K562 (cell line): Measurements from ENCODE around the gene RNF217. TPM values are rescaled to one million over a fixed set of nuclear protein-coding genes. Genes with fewer than 3 reads are reported as not detected.

Experiments
- ATAC-seq: fragments of 200-7000 bp; cut with Tn5 transposase; 3 replicates; pipeline ENCODE4 v1.9.1; 2020; ENCODE audit warnings: moderate library complexity
- Bru-seq: library from RNA; stranded (reverse); fragments of 400-500 nt; gene quantifications from one replicate; lab custom pipeline; 2021; lab: Mats Ljungman, UMichigan
- BruChase-seq, 2 experiments: library from RNA; stranded (reverse); fragments of 400-500 nt; gene quantifications; one replicate each; lab custom pipeline; 2021; lab: Mats Ljungman, UMichigan
- BruUV-seq: library from RNA; stranded (reverse); fragments of 400-500 nt; replicated peaks from 2 replicates; lab custom pipeline; 2021; lab: Mats Ljungman, UMichigan
- CTCF ChIA-PET: fragments of 300-600 bp; formaldehyde crosslinking; extraction: SDS; loops from one replicate; lab custom pipeline; 2021; ENCODE audit warnings: low intra/inter-chr PET ratio; lab: Yijun Ruan, JAX
- POLR2A ChIA-PET: fragments of 300-600, 350-650 bp; sonication (Branson Sonifier 250); formaldehyde crosslinking; extraction: SDS; loops from one replicate; lab custom pipeline; 2021; ENCODE audit warnings: antibody characterized with exemption, inconsistent platforms; lab: Yijun Ruan, JAX
- DNase-seq, 4 experiments: peaks; one replicate each; pipeline versions ENCODE4 v3.0.0 to v3.0.0-alpha.2; 2011 to 2018; ENCODE audit warnings: low spot score in 3 of 4, mixed read lengths in 3 of 4; ENCODE audit errors: extremely low read depth in 1 of 4
- FAIRE-seq: peaks from 2 replicates; lab custom pipeline; 2011; peaks lifted over from hg19 to GRCh38; lab: Jason Lieb, UNC
- H2AFZ ChIP-seq: 2 replicates; pipeline ENCODE4 v1.6.0; 2011; ENCODE audit warnings: low read depth, low read length, control low read depth, inconsistent platforms
- H3K27ac ChIP-seq: fragments of 200-600 bp; 3 replicates; pipeline ENCODE4 v1.8.0; 2011; ENCODE audit warnings: low read depth, mild to moderate bottlenecking, control low read depth, inconsistent platforms, low read length, moderate library complexity, mixed read lengths; ENCODE audit errors: extremely low read depth
- H3K27me3 ChIP-seq, 2 experiments: fragments of 300-600 bp in 1 of 2; 2 replicates in 1 of 2; 3 replicates in 1 of 2; pipeline versions ENCODE4 v1.6.0 to v1.8.0; 2011; ENCODE audit warnings: inconsistent platforms in 2 of 2, low read length in 2 of 2, mild to moderate bottlenecking in 1 of 2, mixed read lengths in 1 of 2, moderate library complexity in 1 of 2; ENCODE audit not compliant: control insufficient read depth in 2 of 2, insufficient read depth in 2 of 2
- H3K36me3 ChIP-seq: fragments of 300-600 bp; 3 replicates; pipeline ENCODE4 v1.8.0; 2011; ENCODE audit warnings: mild to moderate bottlenecking, low read length, inconsistent platforms; ENCODE audit not compliant: control insufficient read depth, insufficient read depth
- H3K4me1 ChIP-seq, 2 experiments: fragments of 200-600 bp in 1 of 2; replicated peaks in 1 of 2; 2 replicates in 1 of 2; 3 replicates in 1 of 2; pipeline versions ENCODE4 v1.5.1 to v1.8.0; 2011; ENCODE audit warnings: inconsistent platforms in 2 of 2, low read length in 2 of 2, mild to moderate bottlenecking in 1 of 2, mixed read lengths in 1 of 2, moderate library complexity in 1 of 2; ENCODE audit not compliant: control insufficient read depth in 2 of 2, insufficient read depth in 2 of 2
- H3K4me2 ChIP-seq: 2 replicates; pipeline ENCODE4 v1.6.1; 2011; ENCODE audit warnings: low read length, control low read depth, inconsistent platforms, mixed read lengths; ENCODE audit not compliant: insufficient read depth
- H3K4me3 ChIP-seq: fragments of 200-600 bp; sonication (generic), shearing (Covaris generic); 2 replicates; pipeline ENCODE4 v1.5.1; 2016; ENCODE audit warnings: control low read depth, inconsistent platforms
- H3K79me2 ChIP-seq: fragments of 200-600 bp; 3 replicates; pipeline ENCODE4 v1.8.0; 2011; ENCODE audit warnings: low read length, inconsistent platforms; ENCODE audit not compliant: control insufficient read depth, insufficient read depth
- H3K9ac ChIP-seq, 2 experiments: 2 replicates each; pipeline versions ENCODE4 v1.6.0 to v1.6.1; 2011; ENCODE audit warnings: low read depth in 2 of 2, low read length in 2 of 2, control low read depth in 1 of 2, inconsistent platforms in 1 of 2, mild to moderate bottlenecking in 1 of 2, mixed read lengths in 1 of 2; ENCODE audit not compliant: insufficient read depth in 1 of 2
- H3K9me1 ChIP-seq: one replicate; pipeline ENCODE4 v1.6.0; 2011; ENCODE audit warnings: inconsistent platforms, mild to moderate bottlenecking, low read length, moderate library complexity; ENCODE audit not compliant: control insufficient read depth, insufficient read depth
- H3K9me3 ChIP-seq: replicated peaks from 2 replicates; pipeline ENCODE4 v1.5.1; 2011; ENCODE audit warnings: low read depth, low read length, inconsistent platforms; ENCODE audit not compliant: control insufficient read depth, insufficient read depth
- H4K20me1 ChIP-seq: replicated peaks from 2 replicates; pipeline ENCODE4 v1.6.1; 2011; ENCODE audit warnings: low read length, inconsistent platforms, mixed read lengths; ENCODE audit not compliant: control insufficient read depth, insufficient read depth
- BRF1 ChIP-seq: IDR thresholded peaks from 3 replicates; pipeline ENCODE4 v1.6.1; 2011; ENCODE audit warnings: borderline replicate concordance, mild to moderate bottlenecking; ENCODE audit not compliant: insufficient read length; ENCODE audit errors: extremely low read depth
- CTBP1 ChIP-seq: fragments of 450-650 bp; IDR thresholded peaks from 2 replicates; pipeline ENCODE4 v1.6.1; 2016; ENCODE audit warnings: borderline replicate concordance
- GMEB1 ChIP-seq: fragments of 250-450 bp; sonication (Bioruptor Pico); IDR thresholded peaks from 2 replicates; pipeline ENCODE4 v1.4.0; 2020; ENCODE audit warnings: mild to moderate bottlenecking
- HDAC8 ChIP-seq: fragments of 450-650 bp; IDR thresholded peaks from 2 replicates; pipeline ENCODE4 v1.6.1; 2016; ENCODE audit warnings: mild to moderate bottlenecking, missing genetic modification characterization, moderate library complexity, missing compliant biosample characterization
- LCOR ChIP-seq: sonication (generic); formaldehyde crosslinking; IDR thresholded peaks from 2 replicates; pipeline ENCODE4 v1.8.0; 2022; ENCODE audit warnings: mild to moderate bottlenecking, missing genetic modification reagents
- MEF2D ChIP-seq: conservative IDR thresholded peaks from 2 replicates; pipeline ENCODE4 v1.6.1; 2016; ENCODE audit warnings: low read depth, missing genetic modification characterization, missing compliant biosample characterization
- RBM22 ChIP-seq: fragments of 200-400 bp; formaldehyde crosslinking; IDR thresholded peaks from 2 replicates; pipeline ENCODE4 v1.6.1; 2018; ENCODE audit warnings: low read length, low read depth; ENCODE audit not compliant: poor library complexity, severe bottlenecking
- TRIM28 ChIP-seq: fragments of 450-650 bp; IDR thresholded peaks from 2 replicates; pipeline ENCODE4 v1.6.1; 2017
- ZFP91 ChIP-seq: sonication (generic); formaldehyde crosslinking; IDR thresholded peaks from 2 replicates; pipeline ENCODE4 v1.8.0; 2022; ENCODE audit warnings: mild to moderate bottlenecking, missing genetic modification reagents
- ZFPM2 ChIP-seq: fragments of 250-450 bp; sonication (Bioruptor Pico); IDR thresholded peaks from 2 replicates; pipeline ENCODE4 v1.5.1; 2022; ENCODE audit warnings: mild to moderate bottlenecking
- ZKSCAN8 ChIP-seq: fragments of 200-800 bp; sonication (Bioruptor generic); IDR thresholded peaks from 2 replicates; pipeline ENCODE4 v1.6.1; 2016; ENCODE audit warnings: missing genetic modification characterization, missing compliant biosample characterization
- ZNF41 ChIP-seq: fragments of 250-450 bp; sonication (Bioruptor Pico); conservative IDR thresholded peaks from 2 replicates; pipeline ENCODE4 v1.4.0; 2020; ENCODE audit warnings: mild to moderate bottlenecking
- ZNF79 ChIP-seq: fragments of 250-450 bp; sonication (Bioruptor Pico); IDR thresholded peaks from 2 replicates; pipeline ENCODE4 v1.4.0; 2020; ENCODE audit warnings: low read depth, mild to moderate bottlenecking, moderate library complexity
- WGBS: fragments of 100-300 bp; shearing (Covaris generic); methylation state at CpG from one replicate; pipeline ENCODE4 v1.1.6; 2016; ENCODE audit warnings: low coverage, mixed read lengths; ENCODE audit not compliant: insufficient coverage; ENCODE audit errors: missing lambda C conversion rate; 5-methylcytosine and 5-hydroxymethylcytosine counted together
- in situ Hi-C: fragments of 300-500 bp; cut with MboI; formaldehyde crosslinking; loops from 4 replicates; pipeline ENCODE4 v1.15.0; 2018; ENCODE audit warnings: inconsistent platforms, mixed read lengths
- intact Hi-C: fragments of 100-400 bp; cut with micrococcal nuclease; formaldehyde crosslinking; loops from 2 replicates; pipeline ENCODE4 v1.14.2; 2022
- long read RNA-seq, 3 experiments: library from polyadenylated mRNA in 2 of 3; library from RNA in 1 of 3; unstranded in 2 of 3; stranded (forward) in 1 of 3; transcript quantifications; one replicate each; pipeline ENCODE4 v2.0.0, GENCODE V29; 2019 to 2022
- polyA minus RNA-seq, 3 experiments: library from RNA; depleted of rRNA, polyadenylated mRNA; stranded (reverse); fragments of >200 nt; gene quantifications; 2 replicates each; pipeline ENCODE4 v1.2.3, GENCODE V29; 2011
- polyA plus RNA-seq, 8 experiments: library from polyadenylated mRNA; depleted of rRNA in 4 of 8; stranded (reverse) in 5 of 8; unstranded in 3 of 8; fragments of >200 nt; fragmentation: Nextera tagmentation in 2 of 8; fragmentation: Illumina TruSeq in 1 of 8; extraction: Ambion mirVana in 2 of 8; extraction: Trizol in 1 of 8; gene quantifications; 2 replicates each; pipeline versions ENCODE4 v1.2.1 to v1.2.3, GENCODE V29; 2011 to 2014; ENCODE audit warnings: inconsistent platforms in 1 of 8, missing spikeins in 1 of 8
- total RNA-seq, 7 experiments: library from RNA; depleted of rRNA in 6 of 7; stranded (reverse); fragments of >200 nt in 6 of 7; fragmentation: Illumina TruSeq in 2 of 7; extraction: Trizol in 2 of 7; gene quantifications; 2 replicates each; pipeline versions ENCODE4 v1.2.1 to v1.2.3, GENCODE V29; 2011 to 2021; ENCODE audit warnings: low replicate concordance in 1 of 7

Gene RNF217
- total RNA-seq (2011; cell fraction: chromatin; rRNA removed; ENCODE audit: low replicate concordance), result 38.7 and 108 TPM in 2 replicates
- total RNA-seq (2011; cell fraction: nucleolus; rRNA removed), result 21.5 and 25.4 TPM in 2 replicates
- total RNA-seq (2011; cell fraction: nucleoplasm; rRNA removed), result 49.3 and 95.0 TPM in 2 replicates
- 11.8 and 13.8 TPM in 2 replicates for total RNA-seq (2014; rRNA removed)
- total RNA-seq (2014; rRNA removed; fragmentation: Illumina TruSeq; extraction: Trizol), result 18.7 and 20.6 TPM in 2 replicates
- total RNA-seq (2015; rRNA removed; fragmentation: Illumina TruSeq; extraction: Trizol), result 14.4 TPM in 2 replicates
- total RNA-seq (2021), result 25.6 and 26.5 TPM in 2 replicates
- polyA plus RNA-seq (2011; rRNA removed), result 20.3 and 25.0 TPM in 2 replicates
- polyA plus RNA-seq (2011; cell fraction: cytosol; rRNA removed), result 5.9 and 15.0 TPM in 2 replicates
- 58.9 and 61.8 TPM in 2 replicates for polyA plus RNA-seq (2011; cell fraction: nucleus; rRNA removed)
- polyA plus RNA-seq (2012), result 5.7 and 11.9 TPM in 2 replicates
- 10.9 and 12.0 TPM in 2 replicates for polyA plus RNA-seq (2014; fragmentation: Illumina TruSeq; extraction: Trizol)
- 1 to 10 TPM; 2.9 to 4.0 TPM for polyA plus RNA-seq (2014; fragmentation: Nextera tagmentation; extraction: Ambion mirVana)
- 6.4 and 9.6 TPM in 2 replicates for polyA plus RNA-seq (2014; rRNA removed)
- polyA minus RNA-seq (2011; rRNA and poly(A)+ RNA removed), result 77.9 and 82.9 TPM in 2 replicates
- 30.2 and 36.7 TPM in 2 replicates for polyA minus RNA-seq (2011; cell fraction: cytosol; rRNA and poly(A)+ RNA removed)
- 49.7 and 70.3 TPM in 2 replicates for polyA minus RNA-seq (2011; cell fraction: nucleus; rRNA and poly(A)+ RNA removed)
- percentile 85 among the genes with signal in this experiment for Bru-seq, nascent RNA
- BruChase-seq, experiment 1, labeled RNA remaining after a 2-hour chase, result percentile 84 among the genes with signal in this experiment
- percentile 84 among the genes with signal in this experiment for BruChase-seq, experiment 2, labeled RNA remaining after a 6-hour chase
- long read RNA-seq, experiment 1, full-length matches to known transcripts, result 14 of 106 reads
- long read RNA-seq, experiment 1, partial matches to known transcripts, result 2 of 106 reads
- long read RNA-seq, experiment 1, other reads (novel, unspliced or antisense), result 90 of 106 reads
- long read RNA-seq, experiment 2, full-length matches to known transcripts, result 4 of 31 reads
- long read RNA-seq, experiment 2, partial matches to known transcripts, result 1 of 31 reads
- long read RNA-seq, experiment 2, other reads (novel, unspliced or antisense), result 26 of 31 reads
- long read RNA-seq, experiment 3, full-length matches to known transcripts, result 1 of 1 reads
- long read RNA-seq, experiment 3, partial matches to known transcripts, result 0 of 1 reads
- long read RNA-seq, experiment 3, other reads (novel, unspliced or antisense), result 0 of 1 reads

DNA sequence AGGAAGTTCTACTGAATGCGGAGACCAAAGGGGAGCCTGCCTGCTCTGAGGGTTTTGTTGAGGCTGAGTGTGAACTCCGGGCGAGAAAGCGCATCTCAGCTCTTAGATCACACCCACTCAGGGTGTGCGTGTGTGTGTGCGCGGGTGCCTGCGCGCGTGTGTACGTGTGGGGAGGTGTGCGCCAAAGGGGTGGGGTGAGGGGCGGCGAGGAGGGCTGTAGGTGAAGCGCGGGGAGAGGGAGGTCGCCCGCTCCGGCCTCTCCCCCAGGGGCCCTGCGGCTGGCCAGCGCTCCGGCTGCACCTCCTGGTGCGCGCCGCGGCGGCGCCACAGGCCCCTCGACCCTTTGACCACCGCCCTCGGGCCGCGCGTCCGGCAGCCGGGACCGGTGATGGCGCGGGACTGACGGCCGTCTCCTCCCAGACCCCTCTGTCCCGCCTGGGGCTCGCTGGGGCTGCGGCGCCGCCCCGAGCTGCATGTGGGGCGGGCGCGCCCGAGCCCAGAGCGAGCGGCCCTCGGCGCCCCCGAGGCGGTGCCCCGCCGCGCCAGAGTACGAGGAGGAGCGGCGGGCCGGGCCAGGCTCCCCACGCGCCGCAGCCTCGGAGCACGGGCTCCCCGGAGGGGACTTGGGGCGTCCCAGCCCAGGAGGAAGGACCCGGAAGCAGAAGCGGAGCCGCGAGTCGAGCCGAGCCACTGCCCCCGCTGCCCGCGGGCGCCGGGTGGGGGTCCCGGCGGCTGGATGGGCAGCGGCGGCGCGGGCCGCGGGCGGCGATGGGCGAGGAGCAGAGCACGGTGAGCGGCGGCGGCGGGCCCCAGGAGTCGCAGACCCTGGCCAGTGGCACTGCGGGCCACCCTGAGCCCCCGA lies at the start of gene RNF217:
TSS of gene RNF217 (plus strand) at position 661 of the 862 bp plus-strand sequence. CDS start at position 769, 108 bp downstream.
- Histone ChIP-seq H3K36me3 (peaks cover 13% of the 10 kb centered on the region), H3K27ac (peak within 1 kb of the TSS; percentile 84), H3K9me3 (no peaks in the 10 kb centered on the region), H3K4me2 (peak within 1 kb of the TSS; percentile 93), H2AFZ (peak within 1 kb of the TSS; percentile 81), H3K9ac (peak within 1 kb of the TSS; percentile 89 to 97), H3K4me3 (peak within 1 kb of the TSS; percentile 75), H3K79me2 (peaks cover 64% of the 10 kb centered on the region), H4K20me1 (no peaks in the 10 kb centered on the region), H3K27me3 (no peaks in the 10 kb centered on the region), H3K4me1 (peaks cover 16 to 23% of the 10 kb centered on the region in 2 experiments), H3K9me1 (no peaks in the 10 kb centered on the region)
- peak; percentile 82 to 86 (median 84) for DNase-seq
- BruUV-seq, result no TSS peak
- ChIA-PET CTCF (no interaction called here), POLR2A (interaction anchor here (0.6 to 1.5 kb wide), 5 partner anchors 10 to 230 kb away, joined by 3 to 6 read pairs (median 4); no protein-coding TSS in a partner anchor)
- in situ Hi-C loops (no loop called here), intact Hi-C loops (loop anchor here (2.0 to 10.0 kb wide), 4 partner anchors 91 to 823 kb away; partner anchors contain the start of genes HDDC2 and TPD52L1)
- peak; percentile 74 for ATAC-seq
- WGBS, result 0% methylated on average over 42 of the region's 101 CpGs
- no peak for FAIRE-seq
- TF ChIP-seq ZFPM2 (CRISPR knock-in tag) (no peak), ZNF79 (no peak), ZNF41 (CRISPR knock-in tag) (no peak), CTBP1 (peak; percentile 86), GMEB1 (CRISPR knock-in tag) (peak; percentile 45; the same call in 1 of the 2 replicates), ZFP91 (CRISPR knock-in tag) (no peak), HDAC8 (no peak), ZKSCAN8 (no peak), TRIM28 (no peak), BRF1 (no peak), MEF2D (tag) (no peak), LCOR (no peak), RBM22 (no peak)
